ENCODE data around the gene SLCO2B1.
A peak's percentile ranks its signal among the peaks of the same experiment; 100 is the strongest.

The SLCO2B1 gene

GRCh38 chr11:75238595-75239440, 87.9 kb downstream of the SLCO2B1 start:
- Histone ChIP-seq H3K4me1 (ENCODE audit: control insufficient read depth in 1 of 2, insufficient read depth in 2 of 2, low read length in 2 of 2) (peaks cover 0 to 13% of the 10 kb centered on the region in 2 donors), H3K9me3 (ENCODE audit: control insufficient read depth in 1 of 2, low read length in 2 of 2) (no peaks in the 10 kb centered on the region), H3K36me3 (ENCODE audit: control insufficient read depth in 1 of 2, insufficient read depth in 2 of 2, low read length in 2 of 2) (no peaks in the 10 kb centered on the region), H3K4me3 (ENCODE audit: low read depth in 1 of 2, low read length in 2 of 2) (no peak overlapping the region), H3K27me3 (ENCODE audit: low read depth, low read length) (peaks cover 22% of the 10 kb centered on the region), H3K27ac (ENCODE audit: low read length) (no peak overlapping the region)

DNA sequence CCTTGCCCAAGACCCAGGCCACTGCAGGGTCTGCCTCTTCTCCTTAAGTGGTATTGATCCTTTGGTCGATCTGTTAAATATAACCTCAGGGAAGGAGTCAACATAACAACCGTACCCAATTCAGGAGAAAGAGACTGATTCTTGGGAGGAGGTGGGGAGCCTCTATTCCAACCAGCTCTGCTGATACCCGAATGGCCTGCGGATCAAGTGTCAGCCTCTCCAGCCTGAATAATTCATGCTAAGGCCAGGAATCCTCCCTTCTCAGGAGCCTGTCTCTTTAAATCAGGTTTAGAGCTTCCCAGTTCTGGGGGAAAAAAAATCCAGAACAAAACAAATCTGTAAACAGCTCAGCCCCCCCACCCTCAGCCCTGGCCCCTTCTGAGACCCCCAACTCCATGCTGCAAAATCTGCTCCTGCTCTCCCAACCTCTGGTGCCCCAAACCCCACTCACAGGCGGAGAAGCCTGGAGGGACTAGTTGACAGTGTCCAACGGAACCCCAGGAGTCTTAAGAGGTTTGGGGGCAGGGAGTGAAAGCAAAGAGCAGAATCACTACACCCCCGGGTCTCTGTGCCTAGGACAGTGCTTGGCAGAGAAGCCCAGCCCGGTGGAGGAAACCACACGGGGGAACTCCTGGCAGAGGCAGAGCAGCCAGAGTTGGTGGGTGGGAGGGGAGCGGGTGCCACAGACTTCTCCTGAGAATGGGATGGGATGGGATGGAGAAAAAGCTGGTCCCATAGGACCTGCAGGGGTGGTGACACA, 88.8 kb downstream of the SLCO2B1 start:
- peaks cover 22% of the 10 kb centered on the region for H3K27me3 ChIP-seq (ENCODE audit: low read depth, low read length)
- H3K36me3 ChIP-seq (ENCODE audit: control insufficient read depth in 1 of 2, insufficient read depth in 2 of 2, low read length in 2 of 2): no peaks in the 10 kb centered on the region
- H3K4me3 ChIP-seq (ENCODE audit: low read depth in 1 of 2, low read length in 2 of 2): no peak overlapping the region
- H3K9me3 ChIP-seq (ENCODE audit: control insufficient read depth in 1 of 2, low read length in 2 of 2): no peaks in the 10 kb centered on the region
- H3K4me1 ChIP-seq (ENCODE audit: control insufficient read depth in 1 of 2, insufficient read depth in 2 of 2, low read length in 2 of 2): peaks cover 0 to 13% of the 10 kb centered on the region in 2 donors
- no peak overlapping the region for H3K27ac ChIP-seq (ENCODE audit: low read length)

DNA sequence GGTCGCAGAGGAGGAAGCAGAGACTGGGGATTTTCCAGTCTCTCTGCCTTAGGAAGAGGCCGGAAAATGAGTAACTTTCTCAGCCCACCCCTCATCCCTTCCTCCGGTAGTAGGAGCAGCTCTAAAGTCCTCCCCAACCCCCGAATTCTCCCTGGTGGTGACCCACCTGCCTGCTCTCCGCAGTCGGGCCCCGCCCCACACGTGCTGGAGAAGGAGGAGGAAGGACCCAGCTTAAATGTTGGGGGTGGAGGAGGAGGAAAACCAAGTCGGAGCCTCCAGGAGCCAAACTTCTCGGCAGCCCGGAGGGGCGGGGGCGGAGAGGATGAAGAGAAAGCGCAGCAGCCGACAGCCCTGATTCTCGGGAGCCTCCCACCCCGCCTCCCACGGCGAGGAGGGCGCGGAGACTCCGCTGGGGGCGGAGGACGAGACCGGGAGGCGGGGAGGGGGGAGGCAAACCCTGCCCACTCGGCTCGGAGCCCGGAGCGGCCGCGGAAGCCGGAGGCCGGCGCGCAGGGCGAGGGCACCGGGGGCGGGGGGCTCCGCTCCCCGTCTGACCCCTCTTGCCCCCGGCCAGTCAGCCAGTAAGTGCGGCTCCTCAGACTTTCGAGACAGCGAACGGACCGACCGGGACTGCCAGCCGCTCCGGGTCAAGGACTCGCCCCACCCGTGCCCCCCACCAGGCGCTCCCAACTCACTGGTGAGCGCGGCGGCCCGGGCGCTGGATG, 89.6 kb downstream of the SLCO2B1 start, which contains the start of gene TPBGL:
TSS of gene TPBGL (plus strand) at position 464 of the 725 bp plus-strand sequence. CDS start 276 bp downstream, outside the sequence.
- Histone ChIP-seq H3K4me3 (ENCODE audit: low read depth in 1 of 2, low read length in 2 of 2) (peak within 1 kb of the TSS in 1 of 2 donors; percentile 55), H3K27me3 (ENCODE audit: low read depth, low read length) (peaks cover 22% of the 10 kb centered on the region), H3K36me3 (ENCODE audit: control insufficient read depth in 1 of 2, insufficient read depth in 2 of 2, low read length in 2 of 2) (no peaks in the 10 kb centered on the region), H3K4me1 (ENCODE audit: control insufficient read depth in 1 of 2, insufficient read depth in 2 of 2, low read length in 2 of 2) (peaks cover 0 to 13% of the 10 kb centered on the region in 2 donors), H3K27ac (ENCODE audit: low read length) (no peak within 1 kb of the TSS), H3K9me3 (ENCODE audit: control insufficient read depth in 1 of 2, low read length in 2 of 2) (no peaks in the 10 kb centered on the region)

GRCh38 chr11:75241036-75241905, 90.4 kb downstream of the SLCO2B1 start:
- Histone ChIP-seq H3K27me3 (ENCODE audit: low read depth, low read length) (peaks cover 22% of the 10 kb centered on the region), H3K27ac (ENCODE audit: low read length) (no peak overlapping the region), H3K36me3 (ENCODE audit: control insufficient read depth in 1 of 2, insufficient read depth in 2 of 2, low read length in 2 of 2) (no peaks in the 10 kb centered on the region), H3K9me3 (ENCODE audit: control insufficient read depth in 1 of 2, low read length in 2 of 2) (no peaks in the 10 kb centered on the region), H3K4me3 (ENCODE audit: low read depth in 1 of 2, low read length in 2 of 2) (peak overlapping the region in 1 of 2 donors; percentile 55), H3K4me1 (ENCODE audit: control insufficient read depth in 1 of 2, insufficient read depth in 2 of 2, low read length in 2 of 2) (peaks cover 0 to 13% of the 10 kb centered on the region in 2 donors)

GRCh38 chr11:75241906-75242644, 91.2 kb downstream of the SLCO2B1 start:
- H3K4me1 ChIP-seq (ENCODE audit: control insufficient read depth in 1 of 2, insufficient read depth in 2 of 2, low read length in 2 of 2): peaks cover 0 to 13% of the 10 kb centered on the region in 2 donors
- no peaks in the 10 kb centered on the region for H3K36me3 ChIP-seq (ENCODE audit: control insufficient read depth in 1 of 2, insufficient read depth in 2 of 2, low read length in 2 of 2)
- no peak overlapping the region for H3K27ac ChIP-seq (ENCODE audit: low read length)
- H3K4me3 ChIP-seq (ENCODE audit: low read depth in 1 of 2, low read length in 2 of 2): peak overlapping the region in 1 of 2 donors; percentile 55
- H3K9me3 ChIP-seq (ENCODE audit: control insufficient read depth in 1 of 2, low read length in 2 of 2): no peaks in the 10 kb centered on the region
- H3K27me3 ChIP-seq (ENCODE audit: low read depth, low read length): peaks cover 22% of the 10 kb centered on the region

DNA sequence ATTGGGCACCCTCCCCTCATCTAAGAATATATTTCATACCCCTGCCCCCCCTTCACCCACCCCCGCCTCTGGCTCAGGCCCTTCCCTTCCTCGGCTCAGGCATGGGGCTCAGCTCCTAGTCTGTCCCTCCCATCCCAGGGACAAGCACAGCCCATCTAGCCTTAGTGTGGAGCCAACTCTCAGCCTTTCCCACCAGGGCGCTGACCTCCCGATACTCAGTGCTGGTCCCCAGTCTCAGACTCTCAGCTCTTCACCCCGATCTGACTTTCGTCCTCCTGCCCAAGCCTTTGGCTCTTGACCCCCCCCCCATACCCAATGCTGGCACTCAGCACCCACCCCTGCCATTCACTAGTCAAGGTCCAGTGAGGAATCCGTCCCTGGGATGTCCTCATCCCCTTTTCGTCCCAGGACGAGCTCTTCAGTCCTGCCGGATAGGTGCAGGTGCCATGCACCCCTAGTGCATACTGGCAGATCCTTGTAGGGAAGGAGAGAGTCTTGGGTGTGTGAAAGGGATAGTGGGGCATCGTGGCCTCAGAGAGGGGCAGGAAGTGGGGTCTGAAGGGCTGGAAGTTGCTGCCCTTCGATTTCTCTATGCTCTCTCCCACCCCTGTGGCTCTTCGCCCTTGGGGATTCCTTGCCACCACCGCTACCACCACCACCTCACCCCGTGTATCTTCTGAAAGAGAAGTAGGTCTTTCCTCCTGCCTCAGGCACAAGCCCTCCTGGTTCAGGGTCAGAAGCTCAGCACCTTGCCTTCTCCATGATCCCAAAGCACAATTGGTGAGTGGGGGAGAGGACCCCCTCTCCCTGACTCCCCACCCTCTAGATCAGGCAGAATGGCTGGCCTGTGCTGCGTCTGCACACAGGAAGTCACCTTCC, 92.1 kb downstream of the SLCO2B1 start:
- no peak overlapping the region for H3K27ac ChIP-seq (ENCODE audit: low read length)
- peaks cover 22% of the 10 kb centered on the region for H3K27me3 ChIP-seq (ENCODE audit: low read depth, low read length)
- no peaks in the 10 kb centered on the region for H3K9me3 ChIP-seq (ENCODE audit: control insufficient read depth in 1 of 2, low read length in 2 of 2)
- H3K36me3 ChIP-seq (ENCODE audit: control insufficient read depth in 1 of 2, insufficient read depth in 2 of 2, low read length in 2 of 2): no peaks in the 10 kb centered on the region
- H3K4me1 ChIP-seq (ENCODE audit: control insufficient read depth in 1 of 2, insufficient read depth in 2 of 2, low read length in 2 of 2): peaks cover 0 to 13% of the 10 kb centered on the region in 2 donors
- no peak overlapping the region for H3K4me3 ChIP-seq (ENCODE audit: low read depth in 1 of 2, low read length in 2 of 2)

- Histone ChIP-seq H3K4me3 (ENCODE audit: low read depth in 1 of 2, low read length in 2 of 2) (no peak overlapping the region), H3K27me3 (ENCODE audit: low read depth, low read length) (peaks cover 21% of the 10 kb centered on the region), H3K4me1 (ENCODE audit: control insufficient read depth in 1 of 2, insufficient read depth in 2 of 2, low read length in 2 of 2) (peaks cover 0 to 16% of the 10 kb centered on the region in 2 donors), H3K27ac (ENCODE audit: low read length) (no peak overlapping the region), H3K36me3 (ENCODE audit: control insufficient read depth in 1 of 2, insufficient read depth in 2 of 2, low read length in 2 of 2) (no peaks in the 10 kb centered on the region), H3K9me3 (ENCODE audit: control insufficient read depth in 1 of 2, low read length in 2 of 2) (no peaks in the 10 kb centered on the region)
Observed at GRCh38 chr11:75244052-75244814, 93.3 kb downstream of the SLCO2B1 start.

DNA sequence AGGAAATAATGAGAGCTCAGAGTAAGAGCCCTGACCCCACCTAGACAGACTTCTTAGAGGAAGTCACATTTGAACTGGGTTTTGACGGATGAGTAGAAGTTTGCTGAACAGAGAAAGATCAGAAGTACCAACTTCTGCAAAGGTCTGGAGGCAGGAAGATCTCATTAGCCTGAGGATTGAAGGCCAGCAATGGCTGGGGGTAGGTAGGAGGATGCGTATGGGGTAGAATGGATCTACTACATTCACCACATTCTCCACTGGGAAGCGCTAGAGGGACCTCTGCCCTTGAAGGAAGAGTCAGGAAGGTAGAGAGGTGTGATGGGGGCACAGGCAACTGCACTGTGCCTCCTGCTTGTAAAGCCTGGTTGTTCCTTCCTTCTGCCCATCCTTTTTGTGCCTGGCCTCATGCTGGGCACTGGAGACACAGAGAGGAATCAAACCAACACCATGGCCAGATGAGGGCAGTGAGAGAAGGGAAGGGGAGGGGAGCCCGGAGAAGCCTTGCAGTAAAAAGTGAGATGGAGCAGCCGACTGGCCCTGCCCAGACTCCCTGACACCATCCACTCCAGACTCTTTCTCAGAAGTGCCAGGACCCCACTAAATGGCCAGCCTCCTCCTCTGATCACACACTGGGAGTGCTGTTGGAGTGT, 94.6 kb downstream of the SLCO2B1 start:
- no peak overlapping the region for H3K27ac ChIP-seq (ENCODE audit: low read length)
- H3K27me3 ChIP-seq (ENCODE audit: low read depth, low read length): peaks cover 8% of the 10 kb centered on the region
- H3K36me3 ChIP-seq (ENCODE audit: control insufficient read depth in 1 of 2, insufficient read depth in 2 of 2, low read length in 2 of 2): no peaks in the 10 kb centered on the region
- peaks cover 0 to 12% of the 10 kb centered on the region in 2 donors for H3K4me1 ChIP-seq (ENCODE audit: control insufficient read depth in 1 of 2, insufficient read depth in 2 of 2, low read length in 2 of 2)
- H3K9me3 ChIP-seq (ENCODE audit: control insufficient read depth in 1 of 2, low read length in 2 of 2): no peaks in the 10 kb centered on the region
- no peak overlapping the region for H3K4me3 ChIP-seq (ENCODE audit: low read depth in 1 of 2, low read length in 2 of 2)

Data from muscle layer of duodenum (tissue), 2 donors.